Fibroblast of gingiva (primary cell): ENCODE results near the gene HSPB9.
"Not testable (repeated sequence)": the region's sequence is repeated elsewhere in the genome, so short reads cannot be mapped to it uniquely, and the experiment has no call there.

Source experiments
- DNase-seq: peaks from one replicate; pipeline ENCODE4 v3.0.0-alpha.2; 2011; ENCODE audit warnings: low read depth

The HSPB9 gene

GRCh38 chr17:42143138-42143537 is 20.5 kb downstream of the HSPB9 start:
- not testable (repeated sequence) for DNase-seq

- DNase-seq, result no peak
Measured at GRCh38 chr17:42146911-42147607, 24.5 kb downstream of the HSPB9 start.

- peak; percentile 30 for DNase-seq
Measured at GRCh38 chr17:42153919-42154742, 31.5 kb downstream of the HSPB9 start.

- peak; percentile 18 for DNase-seq
Measured at GRCh38 chr17:42155614-42156045, 33.0 kb downstream of the HSPB9 start.

GRCh38 chr17:42159796-42160530 is 37.4 kb downstream of the HSPB9 start:
- DNase-seq, result no peak

- no peak for DNase-seq
Measured at GRCh38 chr17:42160531-42160910, 37.9 kb downstream of the HSPB9 start.

- no peak for DNase-seq
Measured at GRCh38 chr17:42163113-42163512, 40.5 kb downstream of the HSPB9 start.

GRCh38 chr17:42163696-42164407 is 41.2 kb downstream of the HSPB9 start:
- DNase-seq, result no peak

- DNase-seq, result no peak
Measured at GRCh38 chr17:42165751-42166150, 43.1 kb downstream of the HSPB9 start.

GRCh38 chr17:42166196-42166763 is 43.7 kb downstream of the HSPB9 start:
- DNase-seq, result no peak

- DNase-seq, result no peak
Measured at GRCh38 chr17:42167807-42168206, 45.2 kb downstream of the HSPB9 start.

- DNase-seq, result no peak
Measured at GRCh38 chr17:42169351-42169750, 46.7 kb downstream of the HSPB9 start.

- no peak for DNase-seq
Measured at GRCh38 chr17:42171831-42172230, 49.2 kb downstream of the HSPB9 start.
